HG03521 (cell line): ENCODE data around the gene IPP.
"Not testable (repeated sequence)": the region's sequence is repeated elsewhere in the genome, so short reads cannot be mapped to it uniquely, and the experiment has no call there.

Source experiments
- ATAC-seq: cut with Tn5 transposase; IDR thresholded peaks from one replicate; pipeline ENCODE4 v1.9.1; 2021; ENCODE audit warnings: mild to moderate bottlenecking, moderate library complexity; ENCODE audit not compliant: unreplicated experiment

The IPP gene

GRCh38 chr1:45746922-45747321 is 3.5 kb downstream of the IPP start:
- no peak for ATAC-seq

- not testable (repeated sequence) for ATAC-seq
Observed at GRCh38 chr1:45739641-45740156, 10.8 kb downstream of the IPP start.

- no peak for ATAC-seq
Observed at GRCh38 chr1:45739137-45739536, 11.3 kb downstream of the IPP start.

- no peak for ATAC-seq
Observed at GRCh38 chr1:45730780-45731319, 19.6 kb downstream of the IPP start.

DNA sequence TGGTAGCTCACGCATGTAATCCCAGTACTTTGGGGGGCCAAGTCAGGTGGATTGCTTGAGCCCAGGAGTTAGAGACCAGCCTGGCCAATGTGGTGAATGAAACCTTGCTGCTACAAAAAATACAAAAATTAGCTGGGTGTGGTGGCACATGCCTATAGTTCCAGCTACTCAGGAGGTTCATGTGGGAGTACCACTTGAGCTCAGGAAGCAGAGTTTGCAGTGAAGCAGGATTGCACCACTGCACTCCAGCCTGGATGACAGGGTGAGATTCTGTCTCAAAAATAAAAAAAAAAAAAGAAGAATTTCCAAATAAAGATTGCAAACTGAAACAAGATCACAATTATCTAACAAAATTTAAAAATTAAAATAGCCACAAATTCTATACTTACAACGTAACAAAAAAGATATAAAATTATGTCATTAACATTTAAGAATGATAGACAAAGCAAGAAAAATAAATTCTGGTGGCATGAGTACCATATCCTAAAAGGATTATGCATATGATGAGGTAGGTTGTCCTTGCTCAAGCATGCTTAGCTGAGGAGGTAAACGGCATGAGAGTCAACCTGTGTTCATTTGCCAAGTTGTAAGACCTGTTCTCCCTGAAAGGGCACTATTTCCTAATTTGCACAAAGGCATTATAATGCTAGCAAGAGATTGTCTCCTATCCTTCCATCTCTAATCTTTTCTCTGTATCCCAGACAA is 20.2 kb downstream of the IPP start:
- no peak for ATAC-seq

GRCh38 chr1:45726007-45726406 is 24.4 kb downstream of the IPP start:
- not testable (repeated sequence) for ATAC-seq

DNA sequence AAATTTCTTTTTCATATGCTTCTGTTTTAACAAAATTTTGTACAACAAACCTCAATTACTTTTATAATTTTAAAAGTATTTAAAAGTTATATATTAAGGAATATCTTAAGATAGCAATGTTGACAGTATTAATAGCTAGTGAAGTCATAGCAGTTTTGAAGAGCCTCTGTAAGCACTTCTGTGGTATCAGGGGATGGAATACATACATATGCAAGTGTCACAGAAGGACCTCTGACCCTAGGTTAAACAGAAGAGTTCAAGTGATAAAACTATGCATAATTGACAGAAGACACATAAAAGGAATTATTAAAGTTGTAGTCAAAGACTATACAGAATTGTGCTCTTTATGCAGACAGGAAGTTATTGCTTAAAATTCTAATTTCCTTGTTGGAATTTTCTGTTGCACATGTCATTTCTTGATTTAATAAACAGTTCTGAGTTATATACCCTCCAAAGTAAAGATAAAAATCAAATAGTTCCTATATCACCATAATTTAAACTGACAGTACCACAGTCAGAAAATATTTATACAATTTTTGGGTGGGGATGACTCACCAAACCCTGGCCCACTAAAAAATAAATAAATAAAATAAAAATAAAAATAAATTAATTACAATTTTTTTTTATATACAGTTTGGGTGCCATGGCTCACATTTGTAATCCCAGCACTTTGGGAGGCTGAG is 27.1 kb downstream of the IPP start:
- ATAC-seq = no peak

GRCh38 chr1:45722809-45723208 is 27.6 kb downstream of the IPP start:
- ATAC-seq = no peak

DNA sequence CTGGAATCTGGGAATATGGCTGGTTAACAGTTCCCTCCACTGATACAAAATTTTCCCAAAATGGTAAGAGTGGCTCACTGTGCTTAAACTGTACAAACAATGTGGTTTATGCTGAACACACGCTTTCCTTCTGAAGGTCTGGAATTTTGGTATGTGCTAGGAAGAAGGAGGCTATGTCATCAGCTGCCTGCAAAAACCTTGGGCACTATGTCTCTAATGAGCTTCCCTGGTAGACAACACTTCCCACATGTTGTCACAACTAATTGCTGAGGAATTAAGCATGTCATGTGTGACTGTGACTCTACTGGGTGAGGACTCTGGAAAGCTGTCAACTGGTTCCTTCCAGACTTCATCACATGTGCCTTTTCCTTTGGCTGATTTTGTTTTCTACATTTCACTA is 29.2 kb downstream of the IPP start:
- ATAC-seq = no peak

DNA sequence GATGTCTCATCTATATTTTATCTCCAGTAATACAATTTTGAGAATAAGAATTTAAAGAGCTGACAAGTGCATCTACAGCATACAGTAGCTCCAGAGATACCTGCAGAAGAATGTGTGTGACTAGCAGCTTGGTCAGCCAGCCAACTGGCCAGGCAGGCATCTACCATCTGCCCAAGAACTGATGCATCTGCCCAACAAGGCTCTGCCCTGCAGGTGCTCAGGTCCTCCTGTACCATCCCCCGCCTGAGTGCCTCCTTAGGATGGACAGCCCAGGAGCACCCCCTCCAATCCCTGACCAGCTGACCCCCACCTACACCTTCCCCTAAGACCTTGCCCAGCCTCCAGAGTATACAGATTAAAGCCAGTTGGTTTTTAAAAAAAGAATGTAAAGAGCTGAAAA is 32.2 kb downstream of the IPP start:
- ATAC-seq = no peak

- ATAC-seq = not testable (repeated sequence)
Observed at GRCh38 chr1:45717386-45717785, 33.1 kb downstream of the IPP start.

- no peak for ATAC-seq
Observed at GRCh38 chr1:45716700-45717099, 33.8 kb downstream of the IPP start.

DNA sequence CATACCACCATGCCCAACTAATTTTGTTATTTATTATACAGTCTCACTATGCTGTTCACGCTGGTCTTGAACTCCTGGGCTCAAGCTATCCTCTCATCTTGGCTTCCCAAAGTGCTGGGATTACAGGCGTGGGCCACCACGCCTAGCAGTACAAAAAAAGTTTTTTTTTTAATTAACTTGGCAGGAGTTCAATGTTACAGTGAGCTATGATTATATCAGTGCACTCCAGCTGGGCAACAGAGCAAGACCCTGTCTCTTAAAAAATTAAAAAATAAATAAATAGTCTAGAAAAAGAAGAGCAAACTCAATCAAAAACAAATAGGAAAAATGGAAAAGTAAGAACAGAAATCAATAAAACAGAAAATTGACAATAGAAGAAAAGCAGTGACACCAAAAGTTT is 36.7 kb downstream of the IPP start:
- ATAC-seq = no peak

DNA sequence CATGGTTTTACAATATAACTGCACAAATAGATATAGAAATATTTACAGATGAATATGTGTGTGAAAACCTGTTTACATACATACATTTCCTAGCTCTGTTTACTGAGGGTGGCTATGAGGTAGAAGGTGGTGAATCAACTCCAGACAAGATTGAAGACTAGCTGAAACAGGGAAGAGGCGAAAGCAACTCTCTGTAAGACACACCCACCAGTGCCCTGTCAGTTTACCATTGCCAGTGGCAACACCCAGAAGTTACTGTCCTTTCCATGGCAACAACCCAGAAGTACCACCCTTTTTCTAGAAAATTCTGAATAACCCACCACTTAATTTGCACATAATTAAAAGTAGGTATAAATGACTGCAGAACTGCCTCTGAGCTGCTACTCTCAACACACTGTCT is 45.8 kb downstream of the IPP start:
- no peak for ATAC-seq

DNA sequence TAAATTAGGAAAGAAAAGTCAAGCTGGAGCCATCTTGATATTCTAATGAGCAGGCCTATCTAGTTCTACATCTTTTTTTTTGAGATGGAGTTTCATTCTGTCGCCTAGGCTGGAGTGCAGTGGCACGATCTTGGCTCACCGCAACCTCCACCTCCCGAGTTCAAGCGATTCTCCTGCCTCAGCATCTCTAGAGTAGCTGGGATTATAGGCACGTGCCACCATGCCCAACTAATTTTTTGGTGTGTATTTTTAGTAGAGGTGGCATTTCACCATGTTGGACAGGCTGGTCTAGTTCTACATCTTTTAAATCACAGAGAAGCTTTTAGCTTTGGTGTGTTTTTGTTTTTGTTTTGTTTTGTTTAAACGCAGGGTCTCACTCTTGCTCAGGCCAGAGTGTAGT is 55.6 kb downstream of the IPP start:
- ATAC-seq = no peak

DNA sequence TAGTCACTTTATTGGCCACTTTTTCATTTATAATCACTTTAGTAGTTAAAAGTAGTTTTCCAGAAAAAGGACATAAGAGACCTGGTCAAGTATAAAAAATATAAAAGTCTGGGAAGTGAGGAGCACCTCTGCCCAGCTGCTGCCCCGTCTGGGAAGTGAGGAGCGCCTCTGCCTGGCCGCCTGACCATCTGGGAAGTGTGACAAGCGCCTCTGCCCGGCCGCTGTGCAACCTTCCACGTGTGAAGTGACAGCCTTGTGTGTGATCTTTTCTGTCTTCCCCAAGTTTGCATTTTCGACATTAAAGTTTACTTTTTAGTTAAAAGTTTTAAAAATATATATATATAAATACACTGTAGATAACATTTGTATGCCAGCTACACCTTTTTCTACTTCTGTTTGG is 56.6 kb downstream of the IPP start:
- not testable (repeated sequence) for ATAC-seq

GRCh38 chr1:45687754-45688740 is 62.4 kb downstream of the IPP start, which contains the start of gene TMEM69:
Gene TMEM69, plus strand, starts transcription at chr1:45688181. Its CDS starts 2,888 bp downstream, at chr1:45691069.
- ATAC-seq = no peak

DNA sequence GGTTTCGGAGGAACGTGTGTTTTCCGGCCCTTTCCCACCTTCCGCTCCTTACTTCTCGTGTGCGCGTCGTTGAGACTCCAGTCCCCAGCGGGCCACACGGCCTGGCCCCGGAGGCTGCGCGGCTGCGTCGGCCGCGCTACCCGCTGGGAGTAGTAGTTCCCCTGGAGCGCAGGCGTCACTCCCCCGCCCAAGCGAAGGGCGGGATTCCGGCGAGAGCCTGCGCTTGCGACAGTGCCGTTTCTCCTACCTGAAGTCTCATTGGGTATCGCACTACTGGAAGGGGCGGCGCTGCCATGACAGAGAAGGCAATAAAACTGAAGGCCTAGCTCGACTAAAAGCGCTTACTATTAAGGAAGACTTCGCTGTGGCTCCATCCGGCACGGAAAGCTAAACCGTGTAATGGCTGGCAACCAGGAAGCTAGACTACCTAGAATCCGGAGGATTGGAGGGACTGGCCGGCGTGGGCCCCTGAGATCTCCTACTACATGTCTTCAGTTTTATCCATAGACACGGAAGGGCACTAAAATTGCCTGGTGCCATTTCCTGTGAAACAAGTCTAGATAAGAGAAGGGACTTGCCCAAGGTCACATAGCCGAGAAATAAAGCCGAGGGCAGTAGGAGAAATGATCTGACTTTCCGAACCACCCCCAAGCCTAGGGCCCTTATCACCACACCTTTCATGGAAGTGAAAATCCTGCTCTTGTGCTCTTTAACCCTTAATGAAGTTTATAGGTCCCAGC is 63.3 kb downstream of the IPP start:
- peak; percentile 76 for ATAC-seq

DNA sequence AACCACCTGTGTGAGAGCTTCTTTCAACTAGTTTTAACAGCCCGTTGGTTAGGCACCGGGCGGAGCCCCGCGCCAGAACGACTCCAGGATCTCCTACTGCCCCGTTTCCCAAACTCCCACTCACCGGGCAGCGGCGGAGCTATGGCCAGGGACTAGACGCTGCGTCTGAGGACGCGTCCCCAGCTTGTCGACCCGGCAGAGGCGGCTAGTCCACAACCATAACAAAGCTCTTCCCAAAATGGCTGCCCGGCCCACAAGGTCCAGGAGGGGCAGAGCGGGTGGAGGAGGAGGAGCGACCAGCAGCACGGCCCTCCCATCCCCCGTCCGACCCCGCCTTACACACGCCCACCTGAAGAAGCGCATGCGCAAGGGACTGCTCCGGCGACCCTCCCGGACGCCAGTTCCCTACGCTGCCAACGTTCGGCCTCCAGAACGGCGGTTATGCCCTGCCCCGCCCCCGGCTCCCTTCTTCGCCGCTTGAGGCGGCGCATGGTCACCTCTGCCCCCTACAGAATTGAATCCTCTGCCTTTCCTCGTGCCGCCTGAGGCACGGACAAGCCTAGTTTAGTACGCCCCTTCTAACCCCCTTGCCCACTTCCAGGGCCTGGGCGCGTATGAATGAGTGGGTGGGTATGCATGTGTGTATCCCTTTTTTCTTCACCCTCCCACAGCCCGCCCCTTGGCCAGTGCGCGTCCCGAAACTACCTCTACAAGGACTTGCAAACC is 64.0 kb downstream of the IPP start, which contains the start of gene GPBP1L1:
Gene GPBP1L1 (minus strand): TSS at position 246 of the 726 bp plus-strand sequence. CDS start 27,446 bp downstream, outside the sequence.
- ATAC-seq = peak; percentile 60

DNA sequence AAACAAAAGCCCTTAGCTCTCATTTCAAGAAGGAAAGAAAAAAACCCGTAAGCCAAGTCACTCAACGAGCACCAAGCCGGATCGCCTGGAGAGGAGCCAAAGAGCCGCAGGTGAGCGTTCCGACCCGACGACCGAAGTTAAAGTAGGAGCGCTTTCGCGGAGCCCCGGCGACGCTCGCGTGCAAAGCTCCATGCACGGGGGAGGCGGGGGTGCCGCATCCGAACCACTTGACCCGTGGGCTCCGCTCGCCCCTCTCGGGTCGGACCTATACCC is 64.5 kb downstream of the IPP start:
- peak; percentile 9 for ATAC-seq
